DOHH2 (cell line): Measurements from ENCODE around the gene CPEB4.

Experiments
- CTCF ChIP-seq: fragments of 200-600 bp; sonication (generic); IDR thresholded peaks from one replicate; pipeline ENCODE4 v1.5.1; 2014; ENCODE audit warnings: antibody characterized with exemption, mild to moderate bottlenecking, low read depth, low read length; ENCODE audit not compliant: poor library complexity, severe bottlenecking
- EZH2phosphoT487 ChIP-seq: fragments of 200-600 bp; sonication (generic); IDR thresholded peaks from 2 replicates; pipeline ENCODE4 v1.6.1; 2017; ENCODE audit warnings: borderline replicate concordance, mild to moderate bottlenecking, antibody characterized with exemption, low read length, moderate library complexity, mixed read lengths

- TF ChIP-seq CTCF (no peak), EZH2phosphoT487 (no peak)
These were observed 35.3 kb upstream of the CPEB4 start for GRCh38 chr5:173852790-173853359.
